ENCODE data around the gene HAT1. TPM values are rescaled to one million over a fixed set of nuclear protein-coding genes. Genes with fewer than 3 reads are reported as not detected.

The HAT1 gene
- total and polyA plus RNA-seq, 10 of the 15 experiments (the other 5 are each of a cell fraction or from before 2014, with no cell fraction given): 60.0 to 225 (median 130) TPM

DNA sequence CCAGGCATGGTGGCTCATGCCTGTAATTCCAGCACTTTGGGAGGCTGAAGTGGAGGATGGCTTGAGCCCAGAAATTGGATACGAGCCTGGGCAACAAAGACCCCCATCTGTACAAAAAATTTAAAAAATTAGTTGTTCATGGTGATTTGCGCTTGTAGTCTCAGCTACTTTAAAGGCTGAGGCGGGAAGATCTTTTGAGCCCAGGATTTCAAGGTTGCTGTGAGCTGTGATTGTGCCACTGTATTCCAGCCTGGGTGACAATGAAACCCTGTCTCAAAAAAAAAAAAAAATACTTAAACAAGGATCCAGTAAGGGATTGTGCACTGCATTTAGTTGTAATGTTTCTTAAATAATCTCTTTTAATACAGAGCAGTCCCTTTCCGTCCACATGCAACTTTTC, 21.6 kb downstream of the HAT1 start:
- Histone ChIP-seq H3K4me3 (no peak overlapping the region), H3K4me1 (ENCODE audit: control insufficient read depth, insufficient read depth, low read length) (no peaks in the 10 kb centered on the region), H3K27ac (ENCODE audit: control insufficient read depth, insufficient read depth) (no peak overlapping the region), H3K36me3 (ENCODE audit: control insufficient read depth in 2 of 2, insufficient read depth in 2 of 2, low read length in 1 of 2) (no peaks in the 10 kb centered on the region; a peak in 1 of 4 replicates), H3K9ac (ENCODE audit: control insufficient read depth, insufficient read depth, low read length) (no peak overlapping the region), H3K4me2 (ENCODE audit: control insufficient read depth, insufficient read depth) (no peak overlapping the region), H3K27me3 (replicated peaks in 1 of 2; ENCODE audit: control insufficient read depth in 2 of 2, insufficient read depth in 2 of 2, low read length in 1 of 2) (no peaks in the 10 kb centered on the region), H4K20me1 (ENCODE audit: control insufficient read depth, insufficient read depth) (no peaks in the 10 kb centered on the region), H2AFZ (ENCODE audit: control insufficient read depth, low read depth, low read length) (no peak overlapping the region), H3K79me2 (ENCODE audit: control insufficient read depth, insufficient read depth, low read length) (peaks cover 10% of the 10 kb centered on the region), H3K9me3 (replicated peaks; ENCODE audit: control insufficient read depth, insufficient read depth, low read length) (no peaks in the 10 kb centered on the region)
- no peak for TF ChIP-seq IKZF1 (conservative IDR thresholded peaks at IDR 0.05)
- no peak for TF ChIP-seq SUPT20H (IDR thresholded peaks at IDR 0.05; ENCODE audit: borderline replicate concordance, control insufficient read depth, low read depth, low read length)
- TF ChIP-seq, protein P1, sequence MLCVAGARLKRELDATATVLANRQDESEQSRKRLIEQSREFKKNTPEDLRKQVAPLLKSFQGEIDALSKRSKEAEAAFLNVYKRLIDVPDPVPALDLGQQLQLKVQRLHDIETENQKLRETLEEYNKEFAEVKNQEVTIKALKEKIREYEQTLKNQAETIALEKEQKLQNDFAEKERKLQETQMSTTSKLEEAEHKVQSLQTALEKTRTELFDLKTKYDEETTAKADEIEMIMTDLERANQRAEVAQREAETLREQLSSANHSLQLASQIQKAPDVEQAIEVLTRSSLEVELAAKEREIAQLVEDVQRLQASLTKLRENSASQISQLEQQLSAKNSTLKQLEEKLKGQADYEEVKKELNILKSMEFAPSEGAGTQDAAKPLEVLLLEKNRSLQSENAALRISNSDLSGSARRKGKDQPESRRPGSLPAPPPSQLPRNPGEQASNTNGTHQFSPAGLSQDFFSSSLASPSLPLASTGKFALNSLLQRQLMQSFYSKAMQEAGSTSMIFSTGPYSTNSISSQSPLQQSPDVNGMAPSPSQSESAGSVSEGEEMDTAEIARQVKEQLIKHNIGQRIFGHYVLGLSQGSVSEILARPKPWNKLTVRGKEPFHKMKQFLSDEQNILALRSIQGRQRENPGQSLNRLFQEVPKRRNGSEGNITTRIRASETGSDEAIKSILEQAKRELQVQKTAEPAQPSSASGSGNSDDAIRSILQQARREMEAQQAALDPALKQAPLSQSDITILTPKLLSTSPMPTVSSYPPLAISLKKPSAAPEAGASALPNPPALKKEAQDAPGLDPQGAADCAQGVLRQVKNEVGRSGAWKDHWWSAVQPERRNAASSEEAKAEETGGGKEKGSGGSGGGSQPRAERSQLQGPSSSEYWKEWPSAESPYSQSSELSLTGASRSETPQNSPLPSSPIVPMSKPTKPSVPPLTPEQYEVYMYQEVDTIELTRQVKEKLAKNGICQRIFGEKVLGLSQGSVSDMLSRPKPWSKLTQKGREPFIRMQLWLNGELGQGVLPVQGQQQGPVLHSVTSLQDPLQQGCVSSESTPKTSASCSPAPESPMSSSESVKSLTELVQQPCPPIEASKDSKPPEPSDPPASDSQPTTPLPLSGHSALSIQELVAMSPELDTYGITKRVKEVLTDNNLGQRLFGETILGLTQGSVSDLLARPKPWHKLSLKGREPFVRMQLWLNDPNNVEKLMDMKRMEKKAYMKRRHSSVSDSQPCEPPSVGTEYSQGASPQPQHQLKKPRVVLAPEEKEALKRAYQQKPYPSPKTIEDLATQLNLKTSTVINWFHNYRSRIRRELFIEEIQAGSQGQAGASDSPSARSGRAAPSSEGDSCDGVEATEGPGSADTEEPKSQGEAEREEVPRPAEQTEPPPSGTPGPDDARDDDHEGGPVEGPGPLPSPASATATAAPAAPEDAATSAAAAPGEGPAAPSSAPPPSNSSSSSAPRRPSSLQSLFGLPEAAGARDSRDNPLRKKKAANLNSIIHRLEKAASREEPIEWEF (IDR thresholded peaks at IDR 0.05; ENCODE audit: insufficient replicate concordance, low read depth, low read length): no peak
- TF ChIP-seq, protein P2, sequence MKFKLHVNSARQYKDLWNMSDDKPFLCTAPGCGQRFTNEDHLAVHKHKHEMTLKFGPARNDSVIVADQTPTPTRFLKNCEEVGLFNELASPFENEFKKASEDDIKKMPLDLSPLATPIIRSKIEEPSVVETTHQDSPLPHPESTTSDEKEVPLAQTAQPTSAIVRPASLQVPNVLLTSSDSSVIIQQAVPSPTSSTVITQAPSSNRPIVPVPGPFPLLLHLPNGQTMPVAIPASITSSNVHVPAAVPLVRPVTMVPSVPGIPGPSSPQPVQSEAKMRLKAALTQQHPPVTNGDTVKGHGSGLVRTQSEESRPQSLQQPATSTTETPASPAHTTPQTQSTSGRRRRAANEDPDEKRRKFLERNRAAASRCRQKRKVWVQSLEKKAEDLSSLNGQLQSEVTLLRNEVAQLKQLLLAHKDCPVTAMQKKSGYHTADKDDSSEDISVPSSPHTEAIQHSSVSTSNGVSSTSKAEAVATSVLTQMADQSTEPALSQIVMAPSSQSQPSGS (IDR thresholded peaks at IDR 0.05; ENCODE audit: low read length): no peak
- TF ChIP-seq MEF2B (IDR thresholded peaks at IDR 0.05; ENCODE audit: partially characterized antibody, poor library complexity, severe bottlenecking): no peak
- TF ChIP-seq, protein P3, sequence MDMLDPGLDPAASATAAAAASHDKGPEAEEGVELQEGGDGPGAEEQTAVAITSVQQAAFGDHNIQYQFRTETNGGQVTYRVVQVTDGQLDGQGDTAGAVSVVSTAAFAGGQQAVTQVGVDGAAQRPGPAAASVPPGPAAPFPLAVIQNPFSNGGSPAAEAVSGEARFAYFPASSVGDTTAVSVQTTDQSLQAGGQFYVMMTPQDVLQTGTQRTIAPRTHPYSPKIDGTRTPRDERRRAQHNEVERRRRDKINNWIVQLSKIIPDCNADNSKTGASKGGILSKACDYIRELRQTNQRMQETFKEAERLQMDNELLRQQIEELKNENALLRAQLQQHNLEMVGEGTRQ (IDR thresholded peaks at IDR 0.05; ENCODE audit: borderline replicate concordance, low read depth, low read length): no peak
- no peak for TF ChIP-seq LARP7 (IDR thresholded peaks at IDR 0.05)
- TF ChIP-seq NR2F1 (conservative IDR thresholded peaks at IDR 0.05): no peak
- no peak for TF ChIP-seq NFIC (IDR thresholded peaks at IDR 0.05; ENCODE audit: low read depth, low read length)
- no peak for TF ChIP-seq STAT3 (IDR thresholded peaks at IDR 0.05; ENCODE audit: low read depth, low read length)
- TF ChIP-seq RELA (IDR thresholded peaks at IDR 0.05; ENCODE audit: borderline replicate concordance, partially characterized antibody): no peak
- TF ChIP-seq BACH1 (IDR thresholded peaks at IDR 0.05; ENCODE audit: borderline replicate concordance): no peak
- TF ChIP-seq PAX8 (IDR thresholded peaks at IDR 0.05): no peak
- intact Hi-C loops (cut with micrococcal nuclease; ENCODE audit: unreplicated experiment) (no loop called here), in situ Hi-C loops (cut with MboI) (no loop called here)
- RAD21 ChIA-PET (ENCODE audit: unreplicated experiment): no interaction called here
- FAIRE-seq (no peak), DNase-seq (ENCODE audit: low read depth, low spot score) (no peak), ATAC-seq (no peak)
- CTCF ChIA-PET: interaction anchor here (1.5 kb wide), 1 partner anchor 15 kb away, joined by 3 read pairs; no protein-coding TSS in a partner anchor
- WGBS (ENCODE audit: insufficient coverage, insufficient replicate concordance, low lambda C conversion rate, missing lambda C conversion rate): 92% methylated on average over 4 of the region's 4 CpGs
- BruUV-seq (replicated peaks): no TSS peak
- SMC1A ChIA-PET (ENCODE audit: uncharacterized antibody, unreplicated experiment): interaction anchor here (0.7 kb wide), 1 partner anchor 125 kb away, joined by 3 read pairs; no protein-coding TSS in a partner anchor
- POLR2A ChIA-PET: no interaction called here
